Tibial nerve (tissue), 4 donors: Measurements from ENCODE around the gene SPAG7. TPM values are rescaled to one million over a fixed set of nuclear protein-coding genes. Genes with fewer than 3 reads are reported as not detected.

Source experiments
- DNase-seq, 2 donors: peaks; one replicate each; pipeline ENCODE4 v3.0.0-alpha.2; 2019; ENCODE audit warnings: low spot score in 2 of 2
- H3K27ac ChIP-seq, 4 donors: fragments of 200-600 bp; sonication (generic) in 3 of 4; one replicate each; pipeline ENCODE4 v1.5.1; 2017 to 2019; ENCODE audit warnings: mild to moderate bottlenecking in 1 of 4
- H3K27me3 ChIP-seq, 2 donors: fragments of 200-600 bp; sonication (generic) in 1 of 2; one replicate each; pipeline versions ENCODE4 v1.5.1 to v1.6.0; 2017 to 2019
- H3K36me3 ChIP-seq, 3 donors: fragments of 200-600 bp; sonication (generic); one replicate each; pipeline ENCODE4 v1.5.1; 2018 to 2019
- H3K4me1 ChIP-seq, 4 donors: fragments of 200-600 bp; sonication (generic) in 3 of 4; one replicate each; pipeline ENCODE4 v1.5.1; 2017 to 2019
- H3K4me3 ChIP-seq, 4 donors: fragments of 200-600 bp; sonication (generic) in 3 of 4; one replicate each; pipeline ENCODE4 v1.5.1; 2017 to 2019; ENCODE audit warnings: mild to moderate bottlenecking in 1 of 4, moderate library complexity in 1 of 4
- H3K9me3 ChIP-seq, 4 donors: fragments of 200-600 bp; sonication (generic) in 3 of 4; one replicate each; pipeline ENCODE4 v1.5.1; 2017 to 2019
- EP300 ChIP-seq, 2 donors: sonication (generic); formaldehyde crosslinking; IDR thresholded peaks; one replicate each; pipeline ENCODE4 v1.6.1; 2017; ENCODE audit warnings: antibody characterized with exemption in 2 of 2, mild to moderate bottlenecking in 1 of 2
- POLR2A ChIP-seq, 2 donors: fragments of 450-650 bp; IDR thresholded peaks; one replicate each; pipeline ENCODE4 v1.6.1; 2017; ENCODE audit warnings: antibody characterized with exemption in 2 of 2, mild to moderate bottlenecking in 2 of 2, moderate library complexity in 2 of 2
- WGBS, 2 donors: methylation state at CpG; one replicate each; pipeline ENCODE4 v1.1.5; 2018; 5-methylcytosine and 5-hydroxymethylcytosine counted together
- total RNA-seq, 4 donors: library from RNA; depleted of rRNA; stranded (reverse); fragments of >200 nt; gene quantifications; one replicate each; pipeline ENCODE4 v1.1.0, GENCODE V29; 2016
- TF ChIP-seq, protein P1 (sequence below), 5 experiments: fragments of 200-600 bp in 3 of 5; fragments of 450-650 bp in 2 of 5; sonication (generic) in 3 of 5; IDR thresholded peaks; one replicate each; pipeline ENCODE4 v1.5.1; 2016 to 2019; ENCODE audit warnings: antibody characterized with exemption in 5 of 5, mild to moderate bottlenecking in 3 of 5, moderate library complexity in 2 of 5

Gene SPAG7
- total RNA-seq, 4 donors from 2014 or later = 36.9 to 70.0 (median 42.0) TPM

DNA sequence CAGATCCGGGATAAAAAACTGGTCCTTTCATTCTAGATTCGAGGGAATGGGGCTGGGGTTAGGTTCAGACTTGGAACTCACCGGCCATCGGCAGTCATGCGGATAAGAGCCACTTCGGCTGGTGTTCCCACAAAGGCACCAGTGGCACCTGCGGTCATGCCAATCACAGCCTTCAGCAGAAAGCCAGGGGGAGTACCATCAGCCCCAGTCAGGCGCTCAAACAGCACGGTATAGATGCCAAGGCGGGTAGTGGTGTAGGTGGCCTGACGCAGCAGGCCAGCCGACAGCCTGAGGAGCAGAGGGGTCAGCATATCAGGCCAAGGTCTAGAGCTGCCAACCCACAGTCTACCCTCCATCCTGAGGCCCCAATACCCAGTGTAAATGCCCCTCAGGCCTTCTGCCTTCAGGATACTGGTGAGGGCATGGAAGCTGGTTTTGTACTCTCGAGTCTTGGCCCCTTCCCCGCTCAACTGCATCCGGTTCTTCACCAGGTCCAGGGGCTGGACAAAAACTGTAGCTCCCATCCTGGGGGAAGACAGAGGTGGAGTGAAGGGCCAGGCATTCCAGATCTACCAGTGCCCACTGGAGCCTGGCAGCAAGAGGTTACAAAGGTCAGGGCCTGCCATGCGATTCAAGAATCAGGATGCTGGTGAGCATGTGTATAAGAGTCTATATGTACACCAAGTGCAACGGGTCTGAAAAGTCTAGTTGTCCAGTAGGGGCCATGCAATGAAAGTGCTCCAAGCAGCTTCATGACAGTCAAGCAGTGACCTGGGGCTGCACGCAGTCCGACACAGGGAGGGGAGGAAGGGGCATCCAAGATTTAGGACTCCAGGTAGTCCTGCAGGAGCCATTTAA lies 28.7 kb downstream of the SPAG7 start:
- TF ChIP-seq POLR2A (IDR thresholded peaks at IDR 0.05) (no peak), EP300 (IDR thresholded peaks at IDR 0.05) (no peak)
- TF ChIP-seq, protein P1, sequence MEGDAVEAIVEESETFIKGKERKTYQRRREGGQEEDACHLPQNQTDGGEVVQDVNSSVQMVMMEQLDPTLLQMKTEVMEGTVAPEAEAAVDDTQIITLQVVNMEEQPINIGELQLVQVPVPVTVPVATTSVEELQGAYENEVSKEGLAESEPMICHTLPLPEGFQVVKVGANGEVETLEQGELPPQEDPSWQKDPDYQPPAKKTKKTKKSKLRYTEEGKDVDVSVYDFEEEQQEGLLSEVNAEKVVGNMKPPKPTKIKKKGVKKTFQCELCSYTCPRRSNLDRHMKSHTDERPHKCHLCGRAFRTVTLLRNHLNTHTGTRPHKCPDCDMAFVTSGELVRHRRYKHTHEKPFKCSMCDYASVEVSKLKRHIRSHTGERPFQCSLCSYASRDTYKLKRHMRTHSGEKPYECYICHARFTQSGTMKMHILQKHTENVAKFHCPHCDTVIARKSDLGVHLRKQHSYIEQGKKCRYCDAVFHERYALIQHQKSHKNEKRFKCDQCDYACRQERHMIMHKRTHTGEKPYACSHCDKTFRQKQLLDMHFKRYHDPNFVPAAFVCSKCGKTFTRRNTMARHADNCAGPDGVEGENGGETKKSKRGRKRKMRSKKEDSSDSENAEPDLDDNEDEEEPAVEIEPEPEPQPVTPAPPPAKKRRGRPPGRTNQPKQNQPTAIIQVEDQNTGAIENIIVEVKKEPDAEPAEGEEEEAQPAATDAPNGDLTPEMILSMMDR (IDR thresholded peaks at IDR 0.05) = no peak
- peak overlapping the region; percentile 82 to 96 (median 90) for H3K27ac ChIP-seq
- no peaks in the 10 kb centered on the region for H3K9me3 ChIP-seq
- H3K4me1 ChIP-seq = peaks cover 0 to 55% (median 25%) of the 10 kb centered on the region in 4 donors
- no peaks in the 10 kb centered on the region for H3K27me3 ChIP-seq
- H3K4me3 ChIP-seq = peak overlapping the region; percentile 55 to 82 (median 68)
- peaks cover 0 to 55% (median 4%) of the 10 kb centered on the region in 3 donors for H3K36me3 ChIP-seq
- WGBS, 2 donors = 50 to 58% methylated on average over 14 to 19 of the region's 19 CpGs
- DNase-seq = no peak

DNA sequence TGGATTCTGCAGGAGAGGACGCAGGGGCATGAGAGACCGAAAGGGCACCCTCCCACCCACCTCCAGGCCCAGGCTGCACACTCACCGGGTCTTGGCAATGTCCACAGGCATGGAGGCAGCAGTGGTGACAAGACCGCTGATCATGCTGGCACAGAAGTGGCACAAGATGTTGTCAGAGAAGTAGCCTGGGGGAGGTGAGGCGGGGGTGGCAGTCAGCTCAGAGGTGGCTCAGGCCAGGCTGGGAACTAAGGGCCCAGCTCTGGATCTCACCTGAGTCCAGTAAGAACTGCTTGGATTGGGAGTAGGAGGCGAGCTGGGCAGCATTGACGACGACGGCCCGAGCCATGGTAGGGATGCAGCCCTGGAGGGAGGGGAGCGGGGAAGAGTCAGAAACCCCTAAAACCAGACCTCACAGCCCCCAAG lies 29.5 kb downstream of the SPAG7 start:
- TF ChIP-seq EP300 (IDR thresholded peaks at IDR 0.05) (no peak), POLR2A (IDR thresholded peaks at IDR 0.05) (no peak)
- TF ChIP-seq, protein P1 (IDR thresholded peaks at IDR 0.05) = no peak
- H3K36me3 ChIP-seq = peaks cover 0 to 47% (median 4%) of the 10 kb centered on the region in 3 donors
- no peak for DNase-seq
- H3K9me3 ChIP-seq = no peaks in the 10 kb centered on the region
- H3K4me3 ChIP-seq = no peak overlapping the region
- H3K27ac ChIP-seq = no peak overlapping the region
- H3K27me3 ChIP-seq = no peaks in the 10 kb centered on the region
- 91% methylated on average over 11 of the region's 11 CpGs for WGBS, 2 donors
- H3K4me1 ChIP-seq = peaks cover 0 to 55% (median 26%) of the 10 kb centered on the region in 4 donors

DNA sequence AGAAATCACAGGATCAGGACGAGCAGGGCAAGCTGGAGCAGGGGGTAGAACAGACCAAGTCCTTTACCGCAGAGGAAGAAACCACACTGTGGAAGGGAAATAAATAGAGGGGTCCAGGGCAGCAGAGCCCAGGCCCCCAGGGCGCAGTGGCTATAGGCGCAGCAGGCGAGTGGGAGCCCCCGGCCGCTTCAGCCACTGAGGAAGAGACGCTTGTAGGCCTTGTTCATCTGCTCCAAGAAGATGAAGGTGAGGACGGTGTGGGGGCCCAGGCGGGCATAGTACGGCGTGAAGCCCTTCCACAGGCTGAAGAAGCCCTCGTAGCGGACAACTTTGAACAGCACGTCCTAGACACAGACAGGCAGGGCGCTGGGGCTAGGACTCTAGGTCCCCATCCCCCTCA lies 30.1 kb downstream of the SPAG7 start:
- peaks cover 0 to 42% (median 4%) of the 10 kb centered on the region in 3 donors for H3K36me3 ChIP-seq
- TF ChIP-seq EP300 (IDR thresholded peaks at IDR 0.05) = no peak
- TF ChIP-seq, protein P1 (IDR thresholded peaks at IDR 0.05) = no peak
- TF ChIP-seq POLR2A (IDR thresholded peaks at IDR 0.05) = no peak
- no peaks in the 10 kb centered on the region for H3K9me3 ChIP-seq
- H3K4me3 ChIP-seq = no peak overlapping the region
- 91 to 92% methylated on average over 16 of the region's 16 CpGs for WGBS, 2 donors
- no peak for DNase-seq
- H3K27me3 ChIP-seq = no peaks in the 10 kb centered on the region
- H3K4me1 ChIP-seq = peaks cover 0 to 52% (median 26%) of the 10 kb centered on the region in 4 donors
- no peak overlapping the region for H3K27ac ChIP-seq

DNA sequence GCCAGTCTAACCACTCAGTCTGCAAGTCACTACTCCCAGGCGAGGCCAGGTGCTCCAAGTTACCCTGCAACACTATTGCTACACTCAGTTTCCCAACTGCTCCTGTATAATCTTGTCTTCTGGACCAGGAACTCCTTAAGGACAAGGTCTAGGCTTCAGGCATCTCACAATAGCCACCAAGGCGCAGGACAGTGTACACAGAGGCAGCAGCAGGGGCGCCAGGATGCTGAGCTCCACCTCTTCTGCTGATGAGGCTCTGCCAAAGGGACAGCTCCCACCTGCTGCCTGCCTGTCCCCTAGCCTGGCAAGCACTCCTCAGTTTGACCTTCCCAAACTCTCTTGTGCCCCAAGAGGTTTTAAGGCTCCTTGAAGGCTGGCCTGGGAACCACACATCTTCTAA lies 31.2 kb downstream of the SPAG7 start:
- TF ChIP-seq, protein P1 (IDR thresholded peaks at IDR 0.05) = no peak
- no peak for TF ChIP-seq EP300 (IDR thresholded peaks at IDR 0.05)
- TF ChIP-seq POLR2A (IDR thresholded peaks at IDR 0.05) = no peak
- 79 to 87% methylated on average over 3 of the region's 3 CpGs for WGBS, 2 donors
- Histone ChIP-seq H3K4me1 (peaks cover 0 to 41% (median 21%) of the 10 kb centered on the region in 4 donors), H3K36me3 (peaks cover 0 to 32% (median 4%) of the 10 kb centered on the region in 3 donors), H3K27me3 (no peaks in the 10 kb centered on the region), H3K9me3 (no peaks in the 10 kb centered on the region), H3K27ac (no peak overlapping the region), H3K4me3 (no peak overlapping the region)
- no peak for DNase-seq

DNA sequence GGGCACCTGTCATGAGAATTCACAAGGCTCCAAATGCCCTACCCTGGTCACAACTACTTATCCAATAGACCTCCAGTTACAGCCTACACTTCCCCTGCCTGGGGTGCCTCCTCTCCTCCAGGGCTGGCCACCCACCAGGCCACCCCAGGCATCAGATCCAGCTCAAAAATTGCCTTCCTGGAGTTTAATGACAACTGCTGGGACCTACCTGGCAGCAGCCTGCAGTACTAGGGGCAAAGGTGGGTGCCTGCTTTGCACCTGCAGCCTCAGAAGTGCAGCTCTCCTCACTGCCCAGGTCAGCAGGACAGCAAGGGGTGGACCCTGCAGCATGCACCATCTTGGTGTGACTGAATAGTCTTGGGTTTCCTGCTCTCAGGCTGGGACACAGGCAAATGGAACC lies 32.0 kb downstream of the SPAG7 start:
- no peak overlapping the region for H3K4me3 ChIP-seq
- no peak for DNase-seq
- peaks cover 0 to 32% (median 4%) of the 10 kb centered on the region in 3 donors for H3K36me3 ChIP-seq
- H3K27me3 ChIP-seq = no peaks in the 10 kb centered on the region
- no peak for TF ChIP-seq EP300 (IDR thresholded peaks at IDR 0.05)
- TF ChIP-seq, protein P1 (IDR thresholded peaks at IDR 0.05) = no peak
- TF ChIP-seq POLR2A (IDR thresholded peaks at IDR 0.05) = no peak
- H3K9me3 ChIP-seq = no peaks in the 10 kb centered on the region
- H3K27ac ChIP-seq = no peak overlapping the region
- peaks cover 0 to 33% (median 15%) of the 10 kb centered on the region in 4 donors for H3K4me1 ChIP-seq
